HEK293T (cell line): Measurements from ENCODE around the gene TLX1.

Experiments used
- CTCF ChIA-PET: fragments of 350-600 bp; formaldehyde crosslinking; extraction: SDS; loops from one replicate; lab custom pipeline; 2021; ENCODE audit warnings: antibody characterized with exemption, inconsistent platforms; lab: Yijun Ruan, JAX
- POLR2A ChIA-PET: fragments of 350-600 bp; formaldehyde crosslinking; extraction: SDS; loops from one replicate; lab custom pipeline; 2020; ENCODE audit warnings: antibody characterized with exemption, inconsistent platforms; lab: Yijun Ruan, JAX
- DNase-seq: peaks from one replicate; pipeline ENCODE4 v3.0.0; 2012; ENCODE audit warnings: mixed read lengths; ENCODE audit errors: extremely low spot score
- ARNT ChIP-seq: fragments of 450-650 bp; IDR thresholded peaks from 2 replicates; pipeline ENCODE4 v1.6.1; 2017; ENCODE audit warnings: mild to moderate bottlenecking
- BHLHE40 ChIP-seq: fragments of 450-650 bp; IDR thresholded peaks from 2 replicates; pipeline ENCODE4 v1.6.1; 2016; ENCODE audit warnings: mild to moderate bottlenecking, moderate library complexity, borderline replicate concordance
- CTBP1 ChIP-seq: fragments of 450-650 bp; IDR thresholded peaks from 2 replicates; pipeline ENCODE4 v1.6.1; 2016; ENCODE audit warnings: borderline replicate concordance
- ELF4 ChIP-seq: fragments of 450-650 bp; IDR thresholded peaks from 2 replicates; pipeline ENCODE4 v1.6.1; 2017; ENCODE audit warnings: antibody characterized with exemption
- FOXA1 ChIP-seq: fragments of 450-650 bp; IDR thresholded peaks from 2 replicates; pipeline ENCODE4 v1.6.1; 2016; ENCODE audit warnings: mild to moderate bottlenecking
- FOXK2 ChIP-seq: fragments of 450-650 bp; IDR thresholded peaks from 2 replicates; pipeline ENCODE4 v1.6.1; 2016; ENCODE audit warnings: mild to moderate bottlenecking
- FOXM1 ChIP-seq: fragments of 450-650 bp; IDR thresholded peaks from 2 replicates; pipeline ENCODE4 v1.6.1; 2017; ENCODE audit warnings: mild to moderate bottlenecking, borderline replicate concordance
- HDGF ChIP-seq: fragments of 450-650 bp; IDR thresholded peaks from 2 replicates; pipeline ENCODE4 v1.6.1; 2017; ENCODE audit warnings: antibody characterized with exemption, borderline replicate concordance
- L3MBTL2 ChIP-seq: fragments of 450-650 bp; conservative IDR thresholded peaks from 2 replicates; pipeline ENCODE4 v1.6.1; 2016; ENCODE audit warnings: mild to moderate bottlenecking
- LEF1 ChIP-seq: fragments of 450-650 bp; IDR thresholded peaks from 2 replicates; pipeline ENCODE4 v1.6.1; 2017; ENCODE audit warnings: mild to moderate bottlenecking, borderline replicate concordance
- NFRKB ChIP-seq: fragments of 450-650 bp; IDR thresholded peaks from 2 replicates; pipeline ENCODE4 v1.6.1; 2016; ENCODE audit warnings: mild to moderate bottlenecking, moderate library complexity
- SP1 ChIP-seq: fragments of 450-650 bp; IDR thresholded peaks from 2 replicates; pipeline ENCODE4 v1.6.1; 2017
- SUZ12 ChIP-seq: fragments of 450-650 bp; IDR thresholded peaks from 2 replicates; pipeline ENCODE4 v1.6.1; 2016; ENCODE audit warnings: mild to moderate bottlenecking
- TARDBP ChIP-seq: fragments of 450-650 bp; IDR thresholded peaks from 2 replicates; pipeline ENCODE4 v1.6.1; 2016
- ZNF384 ChIP-seq: fragments of 450-650 bp; IDR thresholded peaks from 2 replicates; pipeline ENCODE4 v1.6.1; 2016
- TF ChIP-seq, protein P1 (sequence below): fragments of 450-650 bp; IDR thresholded peaks from 2 replicates; pipeline ENCODE4 v1.6.1; 2016

Gene TLX1

DNA sequence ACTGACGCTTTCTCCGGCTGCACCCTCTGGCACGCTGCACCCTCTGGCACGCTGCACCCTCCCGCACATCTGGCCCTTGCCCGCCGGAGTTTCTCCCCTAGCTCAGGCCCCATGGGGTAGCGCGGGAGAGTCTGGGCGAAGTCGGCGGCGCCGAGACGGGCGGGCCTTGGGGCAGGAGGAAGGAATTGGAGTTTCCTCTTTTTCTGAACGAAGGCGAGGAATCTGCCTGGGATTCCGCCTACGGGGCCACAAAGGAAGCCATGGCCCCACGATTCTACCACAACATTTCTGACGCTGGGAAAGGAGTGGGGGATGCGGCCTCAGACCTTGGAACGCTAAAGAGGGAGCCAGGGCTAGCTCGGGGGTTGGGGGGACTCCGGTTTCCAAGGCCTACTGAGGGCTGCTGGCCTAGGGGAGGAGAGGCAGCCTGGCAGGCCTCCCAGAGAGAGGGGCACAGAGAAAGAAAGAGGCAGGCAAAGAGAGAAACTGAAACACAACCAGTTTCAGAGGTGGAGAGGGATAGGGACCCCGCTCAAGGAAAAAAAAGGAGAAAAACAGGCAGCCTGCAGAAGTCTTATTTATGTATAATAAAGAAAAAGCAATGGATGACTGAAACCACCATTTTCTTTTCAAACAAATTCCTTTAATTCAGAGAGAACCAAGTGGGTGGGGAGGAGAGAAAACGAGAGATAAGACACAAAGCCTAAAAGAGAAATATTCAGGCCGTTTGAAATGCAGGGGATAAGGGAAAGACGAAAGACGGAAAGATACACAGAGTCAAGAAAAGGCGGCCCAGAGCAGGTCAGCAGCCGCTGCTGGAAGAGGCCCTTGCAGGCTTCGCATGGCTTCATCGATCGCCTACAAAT is 4.3 kb downstream of the TLX1 start:
- ChIA-PET POLR2A (no interaction called here), CTCF (no interaction called here)
- no peak for TF ChIP-seq L3MBTL2
- no peak for TF ChIP-seq TARDBP
- TF ChIP-seq CTBP1 = no peak
- TF ChIP-seq BHLHE40 = no peak
- TF ChIP-seq ZNF384 = no peak
- no peak for TF ChIP-seq HDGF
- TF ChIP-seq FOXK2 = no peak
- no peak for TF ChIP-seq LEF1
- TF ChIP-seq FOXA1 = no peak
- no peak for DNase-seq

- peak; percentile 29 for DNase-seq
- POLR2A ChIA-PET = no interaction called here
- TF ChIP-seq SUZ12 (no peak), L3MBTL2 (no peak), FOXM1 (no peak), ELF4 (no peak), BHLHE40 (no peak), TARDBP (no peak), SP1 (no peak)
- TF ChIP-seq, protein P1, sequence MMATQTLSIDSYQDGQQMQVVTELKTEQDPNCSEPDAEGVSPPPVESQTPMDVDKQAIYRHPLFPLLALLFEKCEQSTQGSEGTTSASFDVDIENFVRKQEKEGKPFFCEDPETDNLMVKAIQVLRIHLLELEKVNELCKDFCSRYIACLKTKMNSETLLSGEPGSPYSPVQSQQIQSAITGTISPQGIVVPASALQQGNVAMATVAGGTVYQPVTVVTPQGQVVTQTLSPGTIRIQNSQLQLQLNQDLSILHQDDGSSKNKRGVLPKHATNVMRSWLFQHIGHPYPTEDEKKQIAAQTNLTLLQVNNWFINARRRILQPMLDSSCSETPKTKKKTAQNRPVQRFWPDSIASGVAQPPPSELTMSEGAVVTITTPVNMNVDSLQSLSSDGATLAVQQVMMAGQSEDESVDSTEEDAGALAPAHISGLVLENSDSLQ = no peak
- CTCF ChIA-PET = no interaction called here
Observed at GRCh38 chr10:101136007-101136707, 5.1 kb downstream of the TLX1 start.

- ChIA-PET POLR2A (no interaction called here), CTCF (no interaction called here)
- DNase-seq = no peak
- TF ChIP-seq, protein P1 = no peak
Observed at GRCh38 chr10:101136708-101137121, 5.6 kb downstream of the TLX1 start.

DNA sequence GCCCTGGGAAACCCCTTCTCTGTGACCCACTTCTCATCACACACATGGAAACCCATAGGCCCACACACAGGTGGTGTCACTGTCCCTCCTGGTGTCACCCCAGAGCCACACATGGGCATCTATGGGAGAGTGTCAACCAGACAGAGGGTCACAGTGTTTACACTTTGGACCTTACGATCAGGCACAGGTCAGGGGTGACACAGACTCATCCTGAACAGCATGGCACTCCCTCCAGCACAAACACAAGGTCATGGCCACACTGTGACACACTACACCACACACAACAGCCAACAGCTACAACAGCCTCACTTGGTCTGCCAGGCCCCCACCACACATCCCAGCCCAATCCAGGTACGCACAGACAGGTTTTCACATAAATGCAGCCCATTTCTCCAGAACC is 6.2 kb downstream of the TLX1 start:
- DNase-seq = no peak
- TF ChIP-seq TARDBP = no peak
- no peak for TF ChIP-seq ZNF384
- no peak for TF ChIP-seq ELF4
- TF ChIP-seq NFRKB = no peak
- TF ChIP-seq SUZ12 = no peak
- TF ChIP-seq HDGF = no peak
- no peak for TF ChIP-seq ARNT
- TF ChIP-seq SP1 = no peak
- TF ChIP-seq FOXK2 = no peak
- no peak for TF ChIP-seq BHLHE40
- no peak for TF ChIP-seq CTBP1
- CTCF ChIA-PET = no interaction called here
- POLR2A ChIA-PET = no interaction called here

GRCh38 chr10:101138788-101139420 is 7.8 kb downstream of the TLX1 start:
- TF ChIP-seq FOXA1 = no peak
- TF ChIP-seq ARNT = no peak
- no peak for TF ChIP-seq LEF1
- no peak for TF ChIP-seq CTBP1
- no peak for TF ChIP-seq SUZ12
- no peak for TF ChIP-seq NFRKB
- no peak for TF ChIP-seq SP1
- CTCF ChIA-PET = interaction anchor here (0.7 to 1.7 kb wide), 3 partner anchors 43 to 83 kb away, joined by 3 to 5 read pairs (median 3); no protein-coding TSS in a partner anchor
- POLR2A ChIA-PET = no interaction called here
- no peak for DNase-seq

DNA sequence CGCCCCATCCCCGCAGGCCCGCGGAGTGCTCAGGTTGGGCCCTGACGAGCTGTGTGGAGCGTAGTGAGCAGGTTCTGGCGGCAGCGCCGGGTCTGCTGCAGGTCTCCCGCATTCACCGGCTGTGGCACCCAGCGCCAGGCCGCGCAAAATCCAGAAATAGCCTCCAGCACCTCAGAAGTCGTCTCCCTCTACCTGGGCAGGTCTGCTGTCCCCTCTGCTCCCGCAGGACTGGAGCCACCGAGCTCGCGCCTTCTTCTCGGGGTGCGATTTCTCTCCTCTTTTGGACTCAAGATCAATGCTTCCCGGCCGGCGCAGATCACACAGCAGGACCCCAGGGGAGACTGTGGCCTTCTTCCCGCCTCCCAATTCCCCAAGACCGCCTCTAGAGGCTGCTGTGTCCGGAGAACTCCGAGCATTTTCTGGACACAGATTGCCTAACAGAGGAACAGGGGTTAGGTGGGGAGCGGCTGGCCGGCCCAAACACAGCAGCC is 8.4 kb downstream of the TLX1 start:
- ChIA-PET POLR2A (no interaction called here), CTCF (interaction anchor here (0.6 to 1.7 kb wide), 4 partner anchors 16 to 84 kb away, joined by 3 to 5 read pairs (median 3); no protein-coding TSS in a partner anchor)
- DNase-seq = no peak
- TF ChIP-seq FOXA1 (no peak), L3MBTL2 (no peak), CTBP1 (no peak), FOXK2 (no peak), ZNF384 (no peak), BHLHE40 (no peak), ELF4 (no peak), NFRKB (no peak), FOXM1 (no peak), SUZ12 (no peak), LEF1 (no peak)
- TF ChIP-seq, protein P1 = no peak
